ENCODE data around the gene ATRIP.
A peak's percentile ranks its signal among the peaks of the same experiment; 100 is the strongest.

GRCh38 chr3:48465531-48466378 lies 19.2 kb downstream of the ATRIP start:
- TF ChIP-seq CTCF (IDR thresholded peaks at IDR 0.05; ENCODE audit: low read length), result peak; percentile 70
- no peak for TF ChIP-seq EZH2phosphoT487 (IDR thresholded peaks at IDR 0.05; ENCODE audit: low read length)
- TF ChIP-seq EZH2 (optimal IDR thresholded peaks at IDR 0.05; ENCODE audit: low read depth, low read length), result no peak

Measured in MM.1S (cell line).